NT2/D1 (cell line): ENCODE data around the gene IDS.

Experiments
- SUZ12 ChIP-seq: IDR thresholded peaks from 2 replicates; pipeline ENCODE4 v1.6.1; 2011; ENCODE audit not compliant: insufficient read length, insufficient read depth; ENCODE audit errors: extremely low read depth
- ZNF274 ChIP-seq: IDR thresholded peaks from 2 replicates; pipeline ENCODE4 v1.6.1; 2011; ENCODE audit warnings: mild to moderate bottlenecking, low read depth, low read length

- no peak for TF ChIP-seq ZNF274
- TF ChIP-seq SUZ12, result no peak
These were observed 5.3 kb downstream of the IDS start for GRCh38 chrX:149499766-149500165.
